SU-DHL-6 (cell line): ENCODE measurements around the gene PRLR.

Source experiments
- CTCF ChIP-seq: fragments of 200-600 bp; sonication (generic); IDR thresholded peaks from one replicate; pipeline ENCODE4 v1.5.1; 2017; ENCODE audit warnings: antibody characterized with exemption, mild to moderate bottlenecking, low read length, moderate library complexity; ENCODE audit not compliant: insufficient read depth, poor library complexity, severe bottlenecking
- EZH2phosphoT487 ChIP-seq: fragments of 200-600 bp; sonication (generic), shearing (Covaris generic); conservative IDR thresholded peaks from 2 replicates; pipeline ENCODE4 v1.6.1; 2018; ENCODE audit warnings: mild to moderate bottlenecking, antibody characterized with exemption, low read length, moderate library complexity, mixed read lengths

- TF ChIP-seq CTCF (no peak), EZH2phosphoT487 (no peak)
Measured at GRCh38 chr5:35095366-35095765, 134.9 kb downstream of the PRLR start.
